HG03575 (cell line): ENCODE measurements around the gene PKP2.
"Not testable (repeated sequence)": the region's sequence is repeated elsewhere in the genome, so short reads cannot be mapped to it uniquely, and the experiment has no call there.

Experiments
- ATAC-seq: cut with Tn5 transposase; IDR thresholded peaks from one replicate; pipeline ENCODE4 v1.9.1; 2021; ENCODE audit not compliant: unreplicated experiment, insufficient number of reproducible peaks, low FRiP score; ENCODE audit errors: extremely low read depth

PKP2 gene

DNA sequence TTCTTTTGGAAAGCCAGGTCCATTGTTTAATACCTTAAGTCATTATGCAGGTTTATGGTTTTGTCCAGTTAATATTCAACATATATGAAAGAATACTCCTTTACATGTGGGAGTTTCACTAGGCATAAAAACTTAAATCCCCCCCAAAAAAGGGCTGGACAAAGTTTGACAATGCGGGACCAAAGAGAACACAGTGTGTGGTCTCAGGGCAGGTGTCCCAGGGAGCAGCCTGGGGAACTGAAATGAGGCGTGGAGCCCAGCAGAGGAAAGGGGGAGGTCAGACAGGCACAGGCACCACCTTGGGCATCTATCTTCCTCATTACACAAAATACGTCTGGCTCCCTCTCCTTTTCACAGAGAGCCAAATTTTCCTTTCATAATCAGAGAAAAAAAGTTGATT lies 22.5 kb downstream of the PKP2 start:
- no peak for ATAC-seq

DNA sequence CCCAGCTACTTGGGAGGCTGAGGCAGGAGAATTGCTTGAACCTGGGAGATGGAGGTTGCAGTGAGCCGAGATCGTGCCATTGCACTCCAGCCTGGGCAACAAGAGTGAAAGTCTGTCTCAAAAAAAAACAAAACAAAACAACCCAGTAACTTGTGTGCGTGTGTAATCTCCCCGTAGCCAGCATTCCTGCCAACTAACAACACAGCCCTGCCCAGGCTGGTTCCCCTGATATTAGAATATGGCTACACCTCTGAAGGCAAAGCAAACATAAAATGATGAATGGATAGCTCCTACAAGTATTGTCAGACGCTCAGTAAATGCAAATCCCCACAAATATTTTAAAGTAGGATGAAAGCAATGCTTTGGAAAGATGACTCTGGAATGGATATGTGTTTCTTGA lies 24.2 kb downstream of the PKP2 start:
- not testable (repeated sequence) for ATAC-seq

DNA sequence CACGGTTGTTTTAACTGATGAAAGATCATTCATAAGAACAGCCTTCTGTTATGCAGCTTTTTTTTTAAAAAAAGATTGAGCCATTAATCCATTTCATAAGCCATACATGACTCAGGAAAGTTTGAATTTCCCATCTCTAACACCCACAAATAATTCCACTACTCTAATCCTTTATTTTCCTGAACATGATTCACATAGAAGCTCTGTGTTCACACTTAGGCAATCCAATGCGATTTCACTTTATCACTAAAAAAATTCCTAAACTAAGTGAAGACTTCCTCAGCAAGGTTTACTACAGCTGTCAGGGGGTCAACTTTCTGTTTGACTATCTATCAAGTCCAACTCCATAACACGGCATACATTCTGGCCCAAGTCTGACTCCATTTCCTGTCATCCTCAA lies 25.9 kb downstream of the PKP2 start:
- ATAC-seq, result no peak

DNA sequence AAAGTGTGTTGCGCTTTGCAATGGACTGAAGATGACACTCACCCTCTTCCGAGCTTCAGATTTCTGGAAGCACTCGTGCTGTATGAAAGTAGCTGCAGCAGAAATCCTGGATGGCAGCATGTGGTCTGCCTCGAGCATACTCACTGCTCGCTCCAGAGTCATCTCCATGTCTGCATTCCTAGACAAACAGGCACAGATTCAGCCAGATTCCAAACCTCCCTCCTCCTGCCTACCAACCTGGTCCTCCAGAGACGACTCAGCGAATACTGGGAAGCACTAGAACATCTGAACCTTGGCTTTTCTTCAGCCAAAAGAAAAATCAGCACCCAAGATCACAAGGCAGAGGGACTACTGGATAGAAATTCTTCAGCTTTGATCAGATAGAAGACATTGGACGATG lies 27.7 kb downstream of the PKP2 start:
- ATAC-seq, result no peak

DNA sequence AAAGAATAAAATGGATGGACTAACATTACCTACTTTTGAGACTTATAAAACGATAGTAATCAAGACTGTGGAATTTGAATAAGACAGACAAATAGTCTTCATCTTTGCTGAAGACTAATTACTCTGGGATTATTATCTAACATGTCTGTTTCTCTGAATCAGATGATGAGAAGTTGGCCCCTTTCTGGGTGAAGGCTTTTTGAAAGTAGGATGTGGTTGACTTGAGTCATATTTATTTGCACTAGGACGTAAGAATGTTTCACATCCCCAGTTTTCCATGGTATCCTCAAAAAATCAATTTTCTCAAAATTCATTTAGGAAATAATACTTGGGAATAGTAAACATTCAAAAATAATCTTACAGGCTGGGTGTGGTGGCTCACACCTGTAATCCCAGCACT lies 31.8 kb downstream of the PKP2 start:
- no peak for ATAC-seq

DNA sequence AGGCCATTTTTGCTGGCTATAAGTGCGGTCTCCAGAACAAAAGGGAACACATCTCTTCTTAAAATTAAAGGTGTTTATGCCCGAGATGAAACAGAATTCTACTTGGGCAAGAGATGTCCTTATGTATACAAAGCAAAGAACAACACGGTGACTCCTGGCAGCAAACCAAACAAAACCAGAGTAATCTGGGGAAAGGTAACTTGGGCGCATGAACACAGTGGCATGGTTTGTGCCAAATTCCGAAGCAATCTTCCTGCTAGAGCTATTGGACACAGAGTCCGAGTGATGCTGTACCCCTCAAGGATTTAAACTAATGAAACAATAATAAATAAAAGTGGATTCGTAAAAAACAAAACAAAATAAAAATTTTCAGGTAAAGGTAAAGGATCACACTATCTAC lies 33.4 kb downstream of the PKP2 start:
- ATAC-seq, result no peak

DNA sequence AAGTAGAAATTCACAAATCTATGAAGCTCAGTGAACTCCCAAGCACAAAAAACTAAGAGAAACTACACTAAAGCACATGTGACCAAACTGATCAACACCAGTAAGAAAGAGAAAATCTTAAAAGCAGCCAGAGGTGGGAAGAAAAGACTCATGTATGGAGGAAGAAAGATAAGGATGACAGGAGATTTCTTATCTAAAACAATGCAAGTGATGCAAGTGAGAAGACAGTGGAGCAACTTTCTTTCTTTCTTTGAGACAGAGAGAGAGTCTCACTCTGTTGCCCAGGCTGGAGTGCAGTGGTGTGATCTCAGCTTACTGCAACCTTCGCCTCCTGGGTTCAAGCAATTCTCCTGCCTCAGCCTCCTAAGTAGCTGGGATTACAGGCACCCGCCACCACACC lies 34.9 kb downstream of the PKP2 start:
- ATAC-seq, result not testable (repeated sequence)

DNA sequence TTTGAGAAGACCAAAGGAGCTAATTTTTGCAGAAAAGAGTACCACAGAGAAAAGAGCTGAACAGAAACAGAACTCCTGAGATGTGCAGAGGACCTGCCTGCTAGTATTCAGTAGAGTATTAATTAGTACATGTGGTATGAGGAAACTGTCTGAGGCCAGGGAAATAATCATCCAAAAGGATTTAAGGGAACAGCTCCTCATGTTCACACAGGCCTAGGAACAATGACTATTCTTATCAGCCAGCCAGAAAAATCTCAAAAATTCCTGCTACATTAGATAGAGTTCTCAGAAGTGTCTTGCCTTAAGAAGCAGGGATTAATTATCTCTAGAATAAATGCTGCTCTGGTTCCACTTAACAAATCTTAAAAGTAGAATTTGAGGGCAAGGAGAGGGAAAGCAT lies 36.4 kb downstream of the PKP2 start:
- ATAC-seq, result no peak

DNA sequence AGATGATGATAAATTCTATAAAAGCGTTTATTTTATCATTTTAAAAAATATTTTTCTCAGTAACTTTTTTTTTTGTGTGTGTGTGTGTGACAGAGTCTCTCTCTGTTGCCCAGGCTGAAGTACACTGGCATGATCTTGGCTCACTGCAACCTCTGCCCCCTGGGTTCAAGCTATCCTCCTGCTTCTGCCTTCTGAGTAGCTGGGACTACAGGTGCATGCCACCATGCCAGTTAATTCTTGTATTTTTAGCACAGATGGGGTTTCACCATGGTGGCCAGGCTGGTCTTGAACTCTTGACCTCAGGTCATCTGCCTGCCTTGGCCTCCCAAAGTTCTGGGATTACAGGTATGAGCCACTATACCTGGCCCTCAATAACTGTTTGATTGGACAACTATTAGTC lies 37.2 kb downstream of the PKP2 start:
- no peak for ATAC-seq

DNA sequence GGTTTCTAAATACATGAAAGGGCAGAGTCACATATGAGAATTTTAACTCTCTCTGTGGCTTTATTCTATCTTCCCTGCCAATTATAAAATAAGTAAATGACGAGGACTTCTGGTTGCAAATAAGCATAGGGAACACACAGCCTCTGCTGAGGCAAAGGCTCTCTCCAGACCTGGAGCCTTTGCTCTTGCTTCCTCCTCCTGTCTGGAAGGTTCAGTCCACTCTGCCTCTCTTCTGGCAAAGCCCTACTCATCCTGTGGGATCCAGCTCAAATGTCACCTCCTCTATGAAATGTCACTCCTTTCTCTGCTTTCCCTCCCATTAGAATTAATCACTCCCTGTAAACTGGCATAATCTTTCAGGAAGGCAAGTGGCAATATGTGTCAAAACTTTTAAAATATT lies 41.9 kb downstream of the PKP2 start:
- no peak for ATAC-seq

DNA sequence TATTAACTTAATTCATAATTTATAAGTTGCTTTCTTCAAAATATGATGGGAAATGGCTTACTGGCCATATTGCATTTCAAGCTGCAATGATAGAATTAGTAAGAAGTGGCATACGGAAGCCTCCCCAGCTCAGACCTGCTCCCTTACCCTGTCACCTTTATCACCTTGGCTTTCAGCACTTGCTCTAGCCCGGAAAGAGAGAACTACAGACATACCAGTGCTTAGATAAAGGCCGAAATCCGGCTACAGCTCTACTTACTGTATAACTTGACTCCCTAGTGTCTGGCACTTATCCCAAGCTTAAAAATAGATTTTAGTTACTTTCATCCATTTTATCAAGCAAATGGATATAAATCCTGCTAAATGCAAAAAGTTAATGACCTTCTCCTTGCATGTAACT lies 42.5 kb downstream of the PKP2 start:
- ATAC-seq, result no peak

DNA sequence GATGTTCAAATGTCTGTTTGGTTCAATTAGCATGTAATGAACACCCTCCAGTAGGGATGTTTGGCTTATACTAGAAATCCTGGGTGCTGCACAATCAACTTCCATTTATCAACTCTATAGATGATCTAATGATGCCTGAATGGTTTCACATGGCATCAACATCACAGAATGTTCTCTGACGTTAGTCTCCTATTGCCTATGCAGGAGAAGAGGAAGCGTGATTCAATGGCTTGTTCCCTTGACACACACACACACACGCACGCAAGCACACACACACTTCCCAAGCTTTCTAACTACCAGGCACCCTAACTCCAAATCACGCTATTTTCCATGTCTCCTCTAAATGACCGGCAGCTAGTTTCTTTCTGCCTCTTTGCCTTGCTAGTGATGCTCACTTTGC lies 49.3 kb downstream of the PKP2 start:
- no peak for ATAC-seq

DNA sequence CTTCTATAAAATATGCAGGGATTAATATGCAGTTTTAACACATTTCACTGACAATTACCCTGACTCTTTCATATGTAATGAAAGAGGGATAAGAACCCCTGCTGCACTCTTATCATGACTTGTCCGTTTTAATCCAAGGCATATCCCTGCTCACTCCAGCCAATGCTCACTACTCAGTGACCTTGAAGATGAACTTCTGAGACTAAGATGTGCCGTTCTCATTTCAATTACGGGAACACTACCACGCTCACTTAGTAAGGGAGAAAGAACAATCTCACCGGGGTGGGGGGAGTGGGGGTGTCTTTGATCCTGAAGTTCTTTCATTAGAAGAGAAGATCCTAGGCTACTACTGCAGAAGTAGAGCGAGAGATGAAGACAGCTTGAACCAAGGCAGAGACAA lies 50.5 kb downstream of the PKP2 start:
- ATAC-seq, result no peak

DNA sequence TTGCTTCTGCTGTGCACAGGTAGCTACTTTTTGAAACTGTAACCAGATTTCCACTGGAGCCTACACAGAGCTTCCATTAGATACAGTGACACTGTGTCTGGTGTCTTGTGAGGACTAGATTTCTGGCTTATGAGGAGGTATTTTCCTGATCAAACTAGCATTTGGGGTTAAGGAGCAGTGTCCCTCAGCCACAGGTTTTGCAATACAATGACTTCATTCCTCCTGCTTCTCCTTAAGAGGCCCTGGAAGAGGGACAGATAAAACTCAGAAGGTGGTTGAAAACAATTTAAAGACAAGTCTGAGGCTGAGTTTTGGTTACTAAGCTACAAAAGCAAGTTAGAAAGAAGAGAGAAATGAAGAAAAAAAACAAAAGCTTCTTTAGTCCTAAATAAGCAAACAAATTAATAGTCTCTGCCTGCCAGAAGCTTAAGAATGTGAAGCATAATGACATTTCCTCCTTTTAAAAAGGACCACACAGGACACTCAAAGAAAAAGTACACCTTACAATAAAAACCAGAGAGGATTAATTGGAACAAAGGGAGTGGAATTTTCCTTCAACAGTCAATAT lies 53.0 kb downstream of the PKP2 start:
- ATAC-seq, result no peak

DNA sequence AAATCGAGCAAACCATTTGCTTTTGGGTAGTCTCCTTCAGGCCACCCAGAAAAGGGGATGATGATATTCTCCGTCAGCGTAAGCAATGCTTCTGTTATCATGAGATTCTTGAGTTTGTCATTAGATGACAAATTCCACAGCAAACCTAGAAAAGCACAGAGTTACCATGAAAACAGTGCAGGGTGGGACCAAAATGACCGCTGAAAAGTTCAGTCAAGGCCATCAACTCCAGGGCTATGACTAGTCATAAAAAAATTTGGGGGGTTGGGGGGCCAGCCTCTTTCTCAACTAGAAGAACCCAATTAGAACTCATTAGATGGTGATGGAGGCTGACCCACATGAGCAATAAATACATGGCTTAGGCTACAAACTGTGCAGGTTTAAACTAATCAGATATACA lies 55.5 kb downstream of the PKP2 start:
- no peak for ATAC-seq

DNA sequence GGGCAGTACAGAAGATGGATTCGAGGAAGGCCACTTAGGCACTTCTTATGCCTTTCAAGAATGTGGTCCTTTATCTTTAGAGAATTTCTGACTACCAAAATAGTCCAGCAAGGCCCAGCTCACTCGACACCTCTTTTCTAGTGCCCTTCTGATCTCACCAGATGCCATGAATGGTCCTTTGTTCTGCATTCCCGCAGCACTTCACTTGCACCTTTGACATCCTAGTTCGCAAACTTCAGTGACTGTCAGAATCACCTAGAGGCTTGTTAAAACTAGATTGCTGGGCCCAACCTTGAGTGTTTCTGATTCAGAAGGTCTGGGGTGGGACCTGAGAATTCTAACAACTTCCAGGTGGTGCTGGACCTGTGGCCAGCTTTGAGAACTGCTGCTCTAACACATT lies 56.7 kb downstream of the PKP2 start:
- ATAC-seq, result no peak

DNA sequence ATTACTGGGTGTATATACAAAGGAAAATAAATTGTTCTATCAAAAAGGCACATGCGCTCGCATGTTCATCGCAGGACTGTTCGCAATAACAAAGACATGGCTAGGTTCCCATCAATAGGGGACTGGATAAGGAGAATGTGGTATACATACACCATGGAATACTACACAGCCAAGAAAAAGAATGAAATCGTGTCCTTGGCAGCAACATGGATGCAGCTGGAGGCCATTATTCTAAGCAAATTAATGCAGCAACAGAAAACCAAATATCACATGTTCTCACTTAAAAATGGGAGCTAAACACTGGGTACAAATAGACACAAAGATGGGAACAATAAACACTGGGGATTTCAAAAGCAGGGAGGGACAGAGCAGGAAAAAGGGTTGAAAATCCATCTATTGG lies 58.6 kb downstream of the PKP2 start:
- ATAC-seq, result no peak

DNA sequence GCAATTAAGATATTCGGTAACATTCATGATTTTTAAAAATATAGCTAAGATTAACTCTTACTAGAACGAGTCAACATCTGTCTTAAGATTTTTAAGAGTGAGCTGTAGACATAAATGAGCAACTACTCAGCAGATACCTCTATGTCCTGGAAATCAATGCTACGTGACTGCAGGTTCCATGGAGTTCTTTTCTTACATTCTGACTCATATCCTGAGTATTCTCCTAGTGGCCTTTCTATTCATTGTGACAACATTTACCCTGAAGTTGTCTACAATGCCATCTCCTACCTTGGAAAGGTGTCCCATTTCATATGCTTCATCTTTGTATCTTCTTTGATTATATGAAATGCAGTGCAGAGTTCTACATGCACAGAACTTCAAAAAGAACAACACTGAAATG lies 59.9 kb downstream of the PKP2 start:
- no peak for ATAC-seq

DNA sequence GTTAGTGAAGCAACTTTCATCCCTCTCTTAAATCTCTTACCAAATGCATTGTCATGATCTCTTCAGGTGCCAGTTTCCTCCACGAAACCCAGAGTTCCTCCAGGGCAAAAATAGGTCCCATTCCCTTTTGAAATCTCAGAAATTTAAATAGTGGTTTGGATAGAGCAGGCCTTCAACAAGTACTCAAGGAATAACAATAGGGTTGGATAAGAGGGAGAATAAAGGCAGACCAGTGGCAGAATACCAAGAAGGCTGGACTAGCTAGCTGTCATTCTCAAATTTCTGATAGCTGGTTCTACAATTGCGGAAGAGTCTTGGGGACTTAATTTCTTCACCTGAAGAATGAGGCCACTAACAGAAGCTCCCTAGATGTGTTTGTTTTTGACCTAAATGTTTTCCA lies 62.5 kb downstream of the PKP2 start:
- no peak for ATAC-seq

DNA sequence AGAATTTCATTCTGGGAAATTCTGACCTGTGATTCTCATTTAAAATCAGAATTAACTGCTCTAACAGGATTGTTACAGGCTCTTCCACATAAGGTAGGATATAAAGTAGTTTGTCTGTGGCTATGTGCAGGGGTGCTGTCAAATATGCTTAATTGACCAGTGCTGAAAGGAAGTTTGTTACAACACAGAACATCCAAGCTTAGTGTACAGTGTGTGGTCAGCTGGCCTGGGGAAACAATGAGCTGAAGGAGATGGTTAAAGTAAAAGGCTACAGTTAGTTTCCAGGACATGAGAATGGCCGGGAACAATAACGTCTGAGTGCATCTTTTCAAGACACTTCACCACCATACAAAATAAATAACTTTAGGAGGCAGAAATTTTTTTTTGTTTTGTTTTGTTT lies 68.0 kb downstream of the PKP2 start:
- ATAC-seq, result no peak

DNA sequence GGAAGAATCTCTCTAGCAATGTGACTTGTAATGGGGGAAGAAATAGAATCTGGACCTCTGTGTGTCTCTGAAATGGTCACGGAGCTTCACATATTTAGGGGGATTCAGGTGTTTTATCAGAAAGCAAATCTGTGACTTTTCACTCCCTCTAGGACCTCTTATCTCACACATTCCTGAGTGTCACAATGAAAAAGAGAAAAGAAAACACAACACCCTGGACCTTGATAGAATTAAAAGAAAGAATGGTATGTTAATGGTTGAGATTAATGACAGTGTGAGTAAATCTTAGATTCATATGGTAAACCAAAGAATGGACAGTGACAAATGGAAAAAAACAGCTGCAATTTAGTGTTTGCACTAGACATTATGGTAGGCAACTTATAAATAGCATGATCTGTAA lies 68.5 kb downstream of the PKP2 start:
- no peak for ATAC-seq
